HG03565 (cell line): Measurements from ENCODE around the gene CFAP210.
"Not testable (repeated sequence)": the region's sequence is repeated elsewhere in the genome, so short reads cannot be mapped to it uniquely, and the experiment has no call there.

Experiments used
- ATAC-seq: cut with Tn5 transposase; IDR thresholded peaks from one replicate; pipeline ENCODE4 v1.9.1; 2021; ENCODE audit warnings: mild to moderate bottlenecking, moderate library complexity; ENCODE audit not compliant: unreplicated experiment

The CFAP210 gene

DNA sequence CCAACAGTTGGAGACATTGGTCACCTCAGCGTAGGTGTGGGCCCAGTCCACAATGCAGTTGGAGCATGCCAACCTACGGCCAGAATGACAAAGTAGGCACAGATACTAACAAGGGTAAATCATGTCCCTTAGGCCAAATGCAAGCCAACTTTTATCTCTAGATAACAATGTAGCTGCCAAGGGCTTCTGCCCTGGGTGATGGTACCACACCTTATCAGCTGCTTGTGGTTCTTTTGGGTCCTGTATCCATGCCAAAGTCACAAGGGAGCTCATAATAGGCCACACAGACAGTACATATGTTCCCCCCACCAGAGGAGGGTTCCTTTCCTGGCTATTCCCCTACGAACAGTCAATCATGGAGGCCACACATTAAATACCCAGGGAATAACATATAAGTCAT, 19.1 kb upstream of the CFAP210 start:
- no peak for ATAC-seq

DNA sequence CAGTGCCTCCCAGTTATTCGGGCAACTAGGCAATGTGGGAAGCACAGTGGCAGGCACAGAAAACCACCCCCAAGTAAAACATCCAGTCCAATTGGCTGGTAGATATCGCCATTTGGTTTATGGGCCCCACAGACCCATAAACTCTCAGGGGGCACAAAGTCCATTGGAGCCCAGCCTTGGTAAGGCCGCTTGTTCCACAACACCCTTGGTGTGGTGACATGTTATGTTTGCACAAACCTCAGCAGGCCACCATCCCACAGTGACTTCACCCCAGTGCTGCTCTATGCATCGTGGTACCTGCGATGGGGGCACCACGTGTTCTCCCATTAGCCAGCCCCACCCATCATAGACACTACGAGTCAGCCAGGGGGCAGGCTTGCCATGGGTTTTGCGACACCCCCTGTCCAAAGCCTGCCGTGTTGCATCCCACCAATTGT, 18.6 kb upstream of the CFAP210 start:
- ATAC-seq, result no peak

DNA sequence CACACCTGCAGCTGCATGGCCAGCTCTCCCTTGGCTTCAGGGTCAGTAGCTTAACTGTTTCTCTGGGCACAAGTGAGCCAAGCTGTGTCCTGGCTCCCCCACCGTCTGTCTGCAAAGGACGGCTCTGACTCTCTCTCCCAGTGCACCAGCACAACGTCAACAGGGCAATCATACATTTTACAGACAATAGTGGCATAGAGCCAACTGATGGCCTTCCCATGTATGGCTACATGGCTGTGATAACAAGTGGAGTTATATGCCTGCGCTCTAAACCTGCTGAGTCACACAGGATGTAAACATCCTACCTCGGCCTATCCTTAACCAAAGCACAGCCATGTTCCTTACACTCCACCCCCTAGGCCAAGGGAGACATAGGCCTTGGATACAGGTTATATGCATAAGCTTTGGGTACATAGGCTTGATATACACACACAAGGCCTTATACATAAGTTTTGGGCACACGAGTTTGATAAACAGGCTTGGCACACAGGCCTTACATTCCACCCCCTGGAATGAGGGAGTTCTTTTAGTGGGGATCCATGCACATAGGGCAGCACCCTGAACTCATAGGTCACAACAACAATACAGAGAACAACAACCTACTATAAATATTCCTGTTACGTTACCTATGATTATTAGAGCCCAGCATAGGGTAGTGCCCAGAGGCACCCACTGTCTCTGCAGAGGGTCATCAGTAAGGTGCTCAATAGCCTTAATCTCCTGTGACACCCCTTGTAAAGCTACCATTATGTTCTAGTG, 17.7 kb upstream of the CFAP210 start:
- no peak for ATAC-seq

DNA sequence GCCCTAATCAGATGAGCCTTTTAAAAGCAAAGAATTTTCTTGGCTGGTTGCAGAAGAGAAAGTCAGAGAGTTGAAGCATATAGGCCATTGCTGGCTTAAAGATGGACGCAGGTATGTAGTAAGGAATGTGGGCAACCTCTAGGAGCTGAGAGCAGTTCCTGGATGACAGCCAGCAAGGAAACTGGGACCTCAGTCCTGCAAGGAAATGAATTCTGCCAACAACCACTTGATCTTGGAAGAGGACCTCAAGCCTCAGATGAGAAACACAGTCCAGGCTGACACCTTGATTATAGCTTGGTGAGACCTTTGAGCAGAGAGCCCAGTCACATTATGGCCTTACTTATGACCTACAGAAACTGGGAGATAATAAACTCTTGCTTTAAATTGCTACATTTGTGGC, 15.8 kb upstream of the CFAP210 start:
- ATAC-seq, result no peak

DNA sequence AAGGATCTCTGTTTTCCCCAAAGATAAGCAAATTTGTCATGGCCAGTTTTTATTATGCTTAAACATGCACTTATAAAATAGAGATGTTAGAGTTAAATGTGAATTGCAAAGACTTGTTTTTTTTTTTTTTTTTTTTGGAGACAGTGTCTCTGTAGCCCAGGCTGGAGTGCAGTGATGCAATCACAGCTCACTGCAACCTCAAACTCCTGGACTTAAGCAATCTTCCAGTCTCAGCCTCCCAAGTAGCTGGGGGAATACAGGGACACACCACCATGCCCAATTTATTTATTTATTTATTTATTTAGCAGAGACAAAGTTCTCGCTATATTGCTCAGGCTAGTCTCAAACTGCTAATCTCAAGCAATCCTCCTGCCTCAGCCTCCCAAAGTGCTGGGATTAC, 15.1 kb upstream of the CFAP210 start:
- no peak for ATAC-seq

DNA sequence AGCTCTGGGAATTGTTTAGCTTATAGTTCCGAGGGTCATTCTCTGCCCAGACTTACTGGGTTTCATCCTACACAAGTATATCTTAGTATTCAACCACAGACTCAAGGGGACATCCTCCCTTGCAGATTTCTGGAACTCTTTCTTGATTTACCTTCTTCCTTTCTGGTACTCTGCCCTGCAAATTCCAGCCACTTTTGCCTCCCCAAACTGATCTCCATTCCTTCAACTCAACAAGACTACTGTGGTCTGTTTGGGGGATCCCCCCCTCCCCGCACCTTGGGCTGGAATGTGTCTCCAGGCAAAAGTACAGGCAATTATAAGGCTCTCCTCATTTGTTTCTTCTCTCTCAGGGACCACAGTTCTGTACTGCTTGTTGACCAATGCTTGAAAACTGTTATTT, 13.4 kb upstream of the CFAP210 start:
- no peak for ATAC-seq

DNA sequence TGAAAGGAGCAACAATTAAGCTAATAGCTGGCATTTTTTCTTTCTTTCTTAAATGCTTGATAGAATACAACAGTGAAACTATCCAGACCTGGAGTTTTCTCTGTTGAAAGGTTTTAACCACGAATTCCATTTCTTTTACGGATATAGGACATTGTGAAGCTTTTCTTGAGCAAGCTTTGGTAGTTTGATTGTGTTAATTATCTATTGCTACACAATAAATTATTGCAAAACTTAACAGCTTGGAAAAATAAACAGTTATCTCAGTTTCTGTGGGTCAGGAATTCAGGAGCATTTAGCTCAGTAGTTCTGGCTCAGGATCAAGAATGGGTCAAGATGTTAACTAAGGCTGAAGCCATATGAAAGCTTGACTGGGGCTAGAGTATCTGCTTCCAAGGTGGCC, 11.7 kb upstream of the CFAP210 start:
- no peak for ATAC-seq

DNA sequence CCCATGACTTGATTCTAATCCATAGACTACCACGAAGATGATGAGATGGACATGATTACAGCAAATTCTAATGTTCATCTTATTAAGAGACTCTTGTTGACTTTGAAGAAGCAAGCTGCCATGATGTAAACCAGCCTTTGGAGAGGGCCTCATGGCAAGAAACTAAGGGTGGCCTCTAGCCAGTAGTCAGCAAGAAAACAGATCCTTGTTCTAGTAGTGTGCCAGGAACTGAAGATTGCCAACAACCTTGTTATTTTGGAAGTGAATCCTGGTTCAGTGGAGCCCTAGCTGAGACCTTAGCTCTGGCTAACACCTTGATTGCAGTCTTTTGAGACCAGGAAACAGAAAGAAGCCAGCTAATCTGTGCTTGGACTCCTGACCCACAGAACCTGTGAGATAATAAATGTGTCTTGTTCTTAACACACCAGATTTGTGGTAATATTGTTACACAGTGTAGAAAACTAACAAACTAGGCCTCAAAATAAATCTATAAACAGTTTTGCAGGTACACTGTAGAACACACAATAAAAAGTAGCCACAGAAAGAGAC, 10.0 kb upstream of the CFAP210 start:
- ATAC-seq, result no peak

DNA sequence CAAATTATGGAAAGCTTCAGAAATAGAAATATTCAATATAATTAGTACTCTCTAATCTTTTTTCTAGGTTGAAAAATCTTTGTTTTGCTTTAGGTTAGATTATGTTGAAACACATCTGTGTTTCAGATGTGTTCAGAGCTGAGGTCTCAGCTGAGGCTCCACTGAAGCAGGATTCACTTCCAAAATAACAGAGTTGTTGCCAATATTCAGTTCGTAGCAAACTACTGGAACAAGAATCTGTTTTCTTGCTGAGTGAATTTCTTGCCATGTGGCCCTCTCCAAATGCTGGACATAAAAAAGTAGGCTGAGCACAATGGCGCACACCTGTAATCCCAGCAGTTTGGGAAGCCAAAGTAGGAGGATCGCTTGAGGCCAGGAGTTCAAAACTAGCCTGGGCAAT, 8.8 kb upstream of the CFAP210 start:
- no peak for ATAC-seq

DNA sequence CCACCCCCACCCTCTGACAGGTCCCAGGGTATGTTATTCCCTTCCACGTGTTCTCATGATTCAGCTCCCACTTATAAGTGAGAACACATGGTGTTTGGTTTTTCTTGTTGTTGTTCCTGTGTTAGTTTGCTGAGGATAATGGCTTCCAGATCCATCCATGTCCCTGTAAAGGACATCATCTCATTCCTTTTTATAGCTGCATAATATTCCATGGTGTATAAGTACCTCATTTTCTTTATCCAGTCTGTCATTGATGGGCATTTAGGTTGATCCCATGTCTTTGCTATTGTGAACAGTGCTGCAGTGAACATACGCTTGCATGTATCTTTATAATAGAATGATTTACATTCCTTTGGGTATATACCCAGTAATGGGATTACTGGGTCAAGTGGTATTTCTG, 5.0 kb upstream of the CFAP210 start:
- ATAC-seq, result not testable (repeated sequence)

DNA sequence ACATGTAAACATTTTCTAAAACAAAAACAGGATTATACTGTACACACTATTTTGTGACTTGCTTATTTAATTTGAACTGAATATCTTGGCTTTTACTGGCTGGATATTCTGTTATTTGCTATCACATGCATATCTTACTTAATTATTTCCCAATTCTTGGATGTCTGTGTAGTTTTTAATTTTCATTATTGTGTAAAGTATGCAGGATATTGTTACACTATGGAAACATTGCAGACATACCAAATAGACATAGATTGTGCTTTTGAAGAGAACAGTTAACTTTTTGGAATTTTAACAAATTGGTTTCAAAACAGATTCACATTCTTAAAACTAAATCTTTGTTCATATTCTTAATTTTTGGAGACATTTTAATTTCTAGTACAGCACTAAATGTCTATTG, 2.2 kb upstream of the CFAP210 start:
- no peak for ATAC-seq

DNA sequence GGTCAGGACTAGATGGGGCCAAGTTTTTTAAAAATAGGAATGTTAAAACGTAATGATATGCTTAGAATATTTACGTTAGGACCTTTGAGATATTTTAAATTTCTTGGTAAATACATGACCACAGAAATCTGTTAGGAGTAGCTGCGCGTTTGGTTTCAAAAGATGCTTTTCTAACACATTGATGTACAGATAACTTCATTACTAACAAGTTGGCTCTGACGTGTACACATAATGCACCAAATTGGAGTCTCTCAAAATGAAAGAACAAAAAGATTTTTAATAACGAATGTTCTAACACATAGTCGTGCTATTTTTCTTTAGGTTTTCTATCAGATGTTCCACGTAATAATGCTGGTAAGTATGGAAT, 672 bp upstream of the CFAP210 start:
- no peak for ATAC-seq

DNA sequence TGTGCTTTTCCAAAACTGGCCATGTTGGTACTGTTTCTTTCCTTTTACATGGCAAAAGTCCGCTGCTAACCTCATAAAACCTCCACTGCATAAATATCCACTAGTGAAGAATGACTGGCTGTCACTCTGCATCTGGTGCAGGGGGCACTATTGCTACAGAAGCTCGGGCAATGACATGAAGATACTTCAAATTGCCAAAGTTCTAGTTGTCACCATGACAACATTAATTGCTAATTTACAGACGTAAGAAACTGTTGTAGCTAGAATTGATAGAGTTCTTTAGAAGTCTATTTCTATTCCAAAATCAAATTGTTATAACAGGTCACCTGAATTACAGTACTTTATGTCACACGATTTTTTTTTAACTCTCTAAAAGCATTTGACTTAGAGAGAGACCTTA, 845 bp downstream of the CFAP210 start:
- no peak for ATAC-seq

DNA sequence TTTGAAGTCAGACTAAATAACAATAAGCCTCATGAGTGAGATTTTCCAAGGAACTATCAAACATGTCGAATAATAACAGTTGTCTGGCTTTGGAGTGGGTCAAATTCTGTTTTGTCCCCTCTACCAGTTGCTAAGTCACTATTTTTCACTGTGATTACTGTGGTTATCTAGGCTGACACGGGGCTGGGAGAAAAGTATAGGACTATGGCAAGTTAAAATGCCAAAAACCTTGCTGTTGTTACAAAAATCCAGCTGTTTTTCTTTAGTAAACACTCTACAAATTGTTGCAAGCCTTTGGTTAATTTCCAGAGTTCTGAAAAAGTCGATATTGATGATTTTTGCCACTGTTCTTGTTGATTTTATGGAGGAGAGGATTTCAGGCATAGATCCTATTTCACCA, 1.5 kb downstream of the CFAP210 start:
- ATAC-seq, result no peak

DNA sequence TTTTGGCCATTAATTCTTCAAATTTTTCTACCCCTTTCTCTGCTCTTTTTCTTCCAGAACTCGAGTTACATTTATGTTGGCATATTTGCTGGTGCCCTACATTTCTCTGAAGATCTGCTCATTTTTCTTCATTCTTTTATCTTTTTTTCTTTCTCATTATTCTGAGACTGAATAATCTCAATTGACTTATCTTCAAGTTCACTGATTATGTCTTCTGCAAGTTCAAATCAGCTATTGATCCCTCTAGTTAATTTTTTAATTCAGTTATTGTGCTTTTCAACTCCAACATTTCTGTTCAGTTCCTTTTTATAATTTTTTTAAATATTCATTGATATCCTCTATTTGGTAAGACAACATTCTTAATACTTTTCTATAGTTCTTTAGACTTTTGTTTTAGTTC, 3.2 kb downstream of the CFAP210 start:
- ATAC-seq, result no peak

DNA sequence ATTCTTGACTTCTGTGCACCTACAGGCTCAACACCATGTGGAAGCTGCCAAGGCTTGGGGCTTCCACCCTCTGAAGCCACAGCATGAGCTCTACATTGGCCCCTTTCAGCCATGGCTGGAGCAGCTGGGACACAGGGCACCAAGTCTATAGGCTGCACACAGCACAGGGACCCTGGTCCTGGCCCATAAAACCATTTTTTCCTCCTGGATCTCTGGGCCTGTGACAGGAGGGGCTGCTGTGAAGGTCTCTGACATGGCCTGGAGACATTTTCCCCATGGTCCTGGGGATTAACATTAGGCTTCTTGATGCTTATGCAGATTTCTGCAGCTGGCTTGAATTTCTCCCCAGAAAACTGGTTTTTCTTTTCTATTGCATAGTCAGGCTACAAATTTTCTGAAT, 6.3 kb downstream of the CFAP210 start:
- ATAC-seq, result not testable (repeated sequence)

DNA sequence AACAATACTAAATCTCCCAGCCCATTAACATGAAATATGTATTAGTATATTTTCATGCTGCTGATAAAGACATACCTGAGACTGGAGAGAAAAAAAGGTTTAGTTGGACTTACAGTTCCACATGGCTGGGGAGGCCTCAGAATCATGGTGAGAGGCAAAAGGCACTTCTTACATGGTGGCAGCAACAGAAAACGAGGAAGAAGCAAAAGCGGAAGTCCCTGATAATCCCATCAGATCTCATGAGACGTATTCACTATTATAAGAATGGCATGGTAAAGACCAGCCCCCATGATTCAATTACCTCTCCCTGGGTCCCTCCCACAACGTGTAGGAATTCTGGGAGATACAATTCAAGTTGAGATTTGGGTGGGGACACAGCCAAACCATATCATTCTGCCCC, 7.4 kb downstream of the CFAP210 start:
- not testable (repeated sequence) for ATAC-seq

DNA sequence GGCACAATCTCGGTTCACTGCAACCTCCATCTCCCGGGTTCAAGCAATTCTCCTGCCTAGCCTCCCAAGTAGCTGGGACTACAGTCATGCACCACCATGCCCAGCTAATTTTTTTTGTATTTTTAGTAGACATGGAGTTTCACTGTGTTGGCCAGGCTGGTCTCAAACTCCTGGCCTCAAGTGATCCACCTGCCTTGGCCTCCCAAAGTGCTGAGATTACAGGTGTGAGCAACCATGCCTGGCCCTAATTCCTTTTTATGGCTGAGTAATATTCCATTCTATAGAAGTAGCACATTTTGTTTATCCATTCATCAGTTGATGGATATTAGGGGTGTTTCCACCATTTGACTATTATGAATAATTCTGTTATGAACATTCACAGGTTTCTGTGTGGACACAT, 9.5 kb downstream of the CFAP210 start:
- not testable (repeated sequence) for ATAC-seq

DNA sequence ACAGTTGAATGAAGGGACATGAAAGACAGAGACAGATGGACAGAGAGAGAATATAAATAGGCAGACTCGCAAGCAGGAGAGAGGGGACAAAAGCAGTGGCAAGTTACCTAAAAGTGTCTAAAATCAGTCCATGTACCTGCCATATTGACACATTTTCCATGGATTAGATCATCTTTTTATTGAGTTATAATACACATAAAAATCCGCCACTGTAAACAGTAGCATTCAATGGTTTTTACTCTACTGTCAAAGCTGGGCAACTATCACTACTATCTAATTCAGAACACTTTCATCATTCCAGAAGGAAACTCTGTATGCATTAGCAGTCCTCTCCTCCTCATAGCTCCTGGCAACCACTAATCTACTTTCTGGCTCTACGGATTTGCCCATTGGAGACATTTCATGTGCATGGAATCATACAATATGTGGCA, 10.1 kb downstream of the CFAP210 start:
- ATAC-seq, result no peak

DNA sequence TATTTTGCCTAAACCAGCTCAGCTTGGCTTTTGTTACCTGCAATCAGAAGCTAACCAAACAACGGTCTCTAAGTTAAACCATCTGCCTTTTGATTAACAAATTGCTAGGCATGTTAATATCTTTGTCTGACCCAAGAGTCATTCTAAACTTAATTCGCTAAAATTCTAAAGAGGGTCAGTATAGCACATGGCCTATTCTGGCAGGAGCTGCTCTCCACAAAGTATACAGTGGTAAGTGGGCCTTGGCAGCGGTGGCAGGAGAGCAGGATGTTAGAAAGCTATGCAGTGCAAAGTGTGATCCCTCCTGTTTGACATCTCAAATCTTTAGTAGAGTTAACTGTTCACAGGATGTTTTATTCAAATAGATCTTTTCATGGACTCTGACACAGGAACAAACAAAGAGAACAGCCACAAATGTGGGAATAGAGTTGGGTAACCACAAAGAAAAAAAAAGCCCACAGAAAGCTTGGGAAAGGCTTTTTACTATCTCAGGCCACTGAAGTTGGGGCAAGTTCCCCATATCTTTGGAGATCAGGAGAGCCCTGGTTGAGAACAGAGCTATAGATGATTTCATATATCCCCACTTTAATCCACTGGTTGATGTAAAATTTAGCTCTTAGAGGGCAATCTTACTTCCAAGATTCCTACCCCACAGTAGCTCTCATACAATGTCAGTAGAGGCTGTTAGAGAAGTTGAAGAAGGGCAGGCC, 10.6 kb downstream of the CFAP210 start:
- ATAC-seq, result no peak

DNA sequence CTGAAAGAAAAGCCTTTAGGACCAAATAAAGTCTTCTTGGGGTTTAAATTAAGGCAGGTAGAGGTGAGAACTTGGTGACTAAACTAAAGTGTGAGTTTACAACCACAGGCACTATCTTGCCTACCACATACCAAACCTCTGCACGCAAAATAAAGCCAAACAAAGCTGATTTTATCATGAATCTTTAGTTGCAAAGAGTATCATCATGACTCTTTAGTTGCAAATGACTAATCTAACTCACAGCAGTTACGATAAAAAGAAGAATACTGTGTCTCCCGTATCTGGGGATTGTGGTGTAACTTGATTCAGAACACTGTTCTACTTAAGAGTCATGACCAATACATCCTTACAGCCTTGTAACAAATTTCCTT, 11.2 kb downstream of the CFAP210 start:
- no peak for ATAC-seq

DNA sequence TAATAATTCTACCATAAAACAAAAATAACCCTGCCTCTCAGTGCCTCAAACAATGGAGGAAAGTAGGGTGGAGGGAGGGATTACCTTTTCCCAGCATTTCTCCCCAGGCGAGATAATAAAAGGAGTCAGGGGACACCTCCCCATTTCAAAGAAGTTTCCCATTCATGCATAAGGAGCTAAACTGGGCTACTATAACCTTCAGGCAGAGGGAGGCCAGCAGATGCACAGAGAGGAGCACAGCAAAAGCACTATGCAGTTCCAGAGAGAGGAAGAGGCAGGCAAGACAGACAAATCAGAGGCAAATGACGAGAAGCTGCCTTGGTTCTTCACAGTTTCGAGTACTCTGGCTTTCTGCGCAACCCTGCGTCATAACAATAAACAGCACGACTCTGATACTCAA, 17.4 kb downstream of the CFAP210 start:
- ATAC-seq, result no peak
